ENCODE measurements around the gene MAST4. TPM values are rescaled to one million over a fixed set of nuclear protein-coding genes. Genes with fewer than 3 reads are reported as not detected.

MAST4 gene
- total and polyA plus RNA-seq, 2 experiments from 2014 or later, result 4.2 to 6.0 TPM

- H3F3A ChIP-seq (ENCODE audit: insufficient read depth), result no peaks in the 10 kb centered on the region
- no peak overlapping the region for H3K27ac ChIP-seq
- no peak overlapping the region for H3K9ac ChIP-seq
- TF ChIP-seq EZH2phosphoT487 (IDR thresholded peaks at IDR 0.05; ENCODE audit: insufficient read depth, low read depth) (no peak), EZH2 (IDR thresholded peaks at IDR 0.05; ENCODE audit: insufficient read depth, poor library complexity, severe bottlenecking) (no peak)
- H4K20me1 ChIP-seq (ENCODE audit: insufficient read depth), result no peaks in the 10 kb centered on the region
- in situ Hi-C loops (cut with MboI), result no loop called here
- H3K36me3 ChIP-seq (ENCODE audit: low read depth), result no peaks in the 10 kb centered on the region
- no peaks in the 10 kb centered on the region for H3K9me2 ChIP-seq (ENCODE audit: insufficient read depth)
- no peaks in the 10 kb centered on the region for H3K4me1 ChIP-seq (ENCODE audit: insufficient read depth)
- no peaks in the 10 kb centered on the region for H3K9me3 ChIP-seq (ENCODE audit: low read depth)
- no peak for DNase-seq
- no peak overlapping the region for H3K4me3 ChIP-seq
- no peak overlapping the region for H2AFZ ChIP-seq
- H3K79me2 ChIP-seq (ENCODE audit: insufficient read depth), result no peaks in the 10 kb centered on the region
- no peaks in the 10 kb centered on the region for H3K27me3 ChIP-seq (replicated peaks; ENCODE audit: insufficient read depth)
- 98 to 100% methylated on average over 1 of the region's 1 CpG for WGBS, 2 experiments (ENCODE audit: low coverage in 1 of 2, low lambda C conversion rate in 2 of 2, missing lambda C conversion rate in 2 of 2)
- no peak overlapping the region for H3K4me2 ChIP-seq (ENCODE audit: unreplicated experiment)
Measured at GRCh38 chr5:66867618-66868322, 271.6 kb downstream of the MAST4 start.

GRCh38 chr5:66869347-66869746 lies 273.2 kb downstream of the MAST4 start:
- H3K4me3 ChIP-seq, result no peak overlapping the region
- WGBS, 2 experiments (ENCODE audit: low coverage in 1 of 2, low lambda C conversion rate in 2 of 2, missing lambda C conversion rate in 2 of 2), result 81 to 85% methylated on average over 6 of the region's 6 CpGs
- TF ChIP-seq EZH2phosphoT487 (IDR thresholded peaks at IDR 0.05; ENCODE audit: insufficient read depth, low read depth) (no peak), EZH2 (IDR thresholded peaks at IDR 0.05; ENCODE audit: insufficient read depth, poor library complexity, severe bottlenecking) (no peak)

GRCh38 chr5:66870708-66871107 lies 274.5 kb downstream of the MAST4 start:
- Histone ChIP-seq H3K79me2 (ENCODE audit: insufficient read depth) (no peaks in the 10 kb centered on the region), H3K4me1 (ENCODE audit: insufficient read depth) (no peaks in the 10 kb centered on the region), H3K27me3 (replicated peaks; ENCODE audit: insufficient read depth) (no peaks in the 10 kb centered on the region), H3K9ac (no peak overlapping the region), H3K36me3 (ENCODE audit: low read depth) (no peaks in the 10 kb centered on the region), H3K27ac (no peak overlapping the region), H3F3A (ENCODE audit: insufficient read depth) (no peaks in the 10 kb centered on the region), H3K9me3 (ENCODE audit: low read depth) (no peaks in the 10 kb centered on the region), H3K4me2 (ENCODE audit: unreplicated experiment) (no peak overlapping the region), H3K4me3 (no peak overlapping the region), H2AFZ (no peak overlapping the region), H4K20me1 (ENCODE audit: insufficient read depth) (no peaks in the 10 kb centered on the region), H3K9me2 (ENCODE audit: insufficient read depth) (no peaks in the 10 kb centered on the region)
- TF ChIP-seq EZH2 (IDR thresholded peaks at IDR 0.05; ENCODE audit: insufficient read depth, poor library complexity, severe bottlenecking) (no peak), EZH2phosphoT487 (IDR thresholded peaks at IDR 0.05; ENCODE audit: insufficient read depth, low read depth) (no peak)
- in situ Hi-C loops (cut with MboI), result no loop called here
- DNase-seq, result no peak
- 83 to 88% methylated on average over 10 of the region's 10 CpGs for WGBS, 2 experiments (ENCODE audit: low coverage in 1 of 2, low lambda C conversion rate in 2 of 2, missing lambda C conversion rate in 2 of 2)

More at GRCh38 chr5:66869347-66869746, 273.2 kb downstream of the MAST4 start:
- Histone ChIP-seq H3F3A (ENCODE audit: insufficient read depth) (no peaks in the 10 kb centered on the region), H3K9ac (no peak overlapping the region), H3K79me2 (ENCODE audit: insufficient read depth) (no peaks in the 10 kb centered on the region), H3K4me1 (ENCODE audit: insufficient read depth) (no peaks in the 10 kb centered on the region), H3K36me3 (ENCODE audit: low read depth) (no peaks in the 10 kb centered on the region), H4K20me1 (ENCODE audit: insufficient read depth) (no peaks in the 10 kb centered on the region), H3K27me3 (replicated peaks; ENCODE audit: insufficient read depth) (no peaks in the 10 kb centered on the region), H3K9me3 (ENCODE audit: low read depth) (no peaks in the 10 kb centered on the region), H3K4me2 (ENCODE audit: unreplicated experiment) (no peak overlapping the region), H2AFZ (no peak overlapping the region), H3K27ac (no peak overlapping the region), H3K9me2 (ENCODE audit: insufficient read depth) (no peaks in the 10 kb centered on the region)
- no peak for DNase-seq
- in situ Hi-C loops (cut with MboI), result no loop called here

GRCh38 chr5:66871651-66872050 lies 275.5 kb downstream of the MAST4 start:
- no peaks in the 10 kb centered on the region for H3K9me3 ChIP-seq (ENCODE audit: low read depth)
- H3K27ac ChIP-seq, result no peak overlapping the region
- no peak overlapping the region for H3K4me3 ChIP-seq
- in situ Hi-C loops (cut with MboI), result no loop called here
- H3K4me1 ChIP-seq (ENCODE audit: insufficient read depth), result no peaks in the 10 kb centered on the region
- TF ChIP-seq EZH2 (IDR thresholded peaks at IDR 0.05; ENCODE audit: insufficient read depth, poor library complexity, severe bottlenecking) (no peak), EZH2phosphoT487 (IDR thresholded peaks at IDR 0.05; ENCODE audit: insufficient read depth, low read depth) (no peak)
- no peak for DNase-seq
- no peaks in the 10 kb centered on the region for H3K9me2 ChIP-seq (ENCODE audit: insufficient read depth)
- WGBS, 2 experiments (ENCODE audit: low coverage in 1 of 2, low lambda C conversion rate in 2 of 2, missing lambda C conversion rate in 2 of 2), result 90 to 96% methylated on average over 5 of the region's 5 CpGs
- H3F3A ChIP-seq (ENCODE audit: insufficient read depth), result no peaks in the 10 kb centered on the region
- H3K9ac ChIP-seq, result no peak overlapping the region
- no peaks in the 10 kb centered on the region for H3K36me3 ChIP-seq (ENCODE audit: low read depth)
- H2AFZ ChIP-seq, result no peak overlapping the region
- H3K4me2 ChIP-seq (ENCODE audit: unreplicated experiment), result no peak overlapping the region
- no peaks in the 10 kb centered on the region for H3K27me3 ChIP-seq (replicated peaks; ENCODE audit: insufficient read depth)
- H3K79me2 ChIP-seq (ENCODE audit: insufficient read depth), result no peaks in the 10 kb centered on the region
- H4K20me1 ChIP-seq (ENCODE audit: insufficient read depth), result no peaks in the 10 kb centered on the region
